ENCODE measurements around the gene CALM1. TPM values are rescaled to one million over a fixed set of nuclear protein-coding genes. Genes with fewer than 3 reads are reported as not detected.

CALM1 gene
- total and polyA plus RNA-seq, 2 donors (not counting 3 experiments of a cell fraction or from before 2014, with no cell fraction given) = 476 to 731 TPM

DNA sequence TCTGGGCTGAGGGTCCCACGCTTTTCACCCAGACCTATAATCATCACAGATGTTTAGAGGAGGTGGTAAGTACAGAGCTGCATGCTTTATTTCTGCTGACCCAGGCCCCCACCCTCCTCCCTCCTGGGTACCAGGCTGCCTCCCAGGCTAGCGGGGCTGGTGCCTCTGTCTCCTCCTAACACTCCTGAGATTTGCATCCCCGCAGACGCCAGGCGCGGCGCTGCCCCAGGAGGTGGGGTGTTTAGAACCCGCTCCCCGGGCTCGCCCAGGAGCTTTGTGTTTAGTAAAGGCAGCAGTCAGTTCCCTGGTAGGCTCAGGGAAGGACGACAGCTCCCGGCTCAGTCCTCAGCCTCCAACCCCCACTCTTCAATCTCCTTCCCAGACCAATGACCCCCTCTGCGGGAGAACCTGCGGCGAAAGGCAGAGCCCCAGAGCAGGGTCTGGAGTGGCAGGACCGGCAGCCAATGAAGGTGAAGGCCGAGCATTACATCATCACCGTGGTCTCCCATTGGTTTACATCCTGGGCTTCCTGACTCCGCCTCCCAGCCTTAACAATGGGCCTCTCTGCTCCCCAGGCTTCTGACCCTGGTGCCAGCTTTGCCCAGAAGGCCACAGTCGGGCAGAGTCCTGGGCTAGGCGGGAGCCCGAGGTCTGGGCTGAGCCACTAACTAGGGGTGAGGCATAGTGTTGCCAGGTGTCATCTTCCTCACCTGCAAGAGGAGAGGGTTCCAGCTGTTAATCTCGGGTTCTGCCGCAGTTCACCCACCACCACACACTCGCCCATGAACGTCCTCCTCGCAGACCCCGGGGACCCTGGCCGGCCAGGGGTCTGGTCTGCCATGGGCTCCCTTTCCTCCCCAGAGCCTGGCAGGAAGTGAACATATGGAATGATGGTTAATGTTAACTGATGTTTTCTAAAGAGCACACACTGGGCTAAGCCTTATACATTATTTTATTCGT, 57.5 kb downstream of the CALM1 start:
- H3K27me3 ChIP-seq (ENCODE audit: control insufficient read depth in 2 of 2, insufficient read depth in 2 of 2, low read length in 2 of 2) = peaks cover 0 to 1% of the 10 kb centered on the region in 2 experiments
- intact Hi-C loops (cut with micrococcal nuclease) = loop anchor here (1.0 kb wide), 3 partner anchors 35 to 55 kb away; no protein-coding TSS in a partner anchor
- H2AFZ ChIP-seq (ENCODE audit: low read depth, low read length) = peak overlapping the region; percentile 14
- H3K27ac ChIP-seq (ENCODE audit: insufficient read depth, low read depth, low read length) = no peak overlapping the region
- no peaks in the 10 kb centered on the region for H4K20me1 ChIP-seq (replicated peaks; ENCODE audit: control insufficient read depth, extremely low read depth, insufficient read depth, low read length)
- peak overlapping the region; percentile 5 for H3K9ac ChIP-seq (replicated peaks; ENCODE audit: extremely low read depth, insufficient read depth, low read length)
- DNase-seq (ENCODE audit: low read depth, low spot score) (peak; percentile 95), FAIRE-seq (peak; percentile 99)
- ChIA-PET POLR2A (interaction anchor here (1.2 kb wide), 1 partner anchor 57 kb away, joined by 7 read pairs; no protein-coding TSS in a partner anchor), CTCF (interaction anchor here (0.6 to 1.4 kb wide), 6 partner anchors 9 to 55 kb away, joined by 3 to 8 read pairs (median 3); no protein-coding TSS in a partner anchor)
- H3K4me3 ChIP-seq (replicated peaks in 1 of 3; ENCODE audit: insufficient read depth in 1 of 3, low read depth in 1 of 3, low read length in 3 of 3) = peak overlapping the region in 1 of 3 experiments; percentile 12
- H3K36me3 ChIP-seq (ENCODE audit: control insufficient read depth in 2 of 2, extremely low read depth in 1 of 2, insufficient read depth in 2 of 2, low read length in 2 of 2) = no peaks in the 10 kb centered on the region
- BruUV-seq (replicated peaks) = TSS peak; percentile 97
- no peaks in the 10 kb centered on the region for H3K9me1 ChIP-seq (replicated peaks; ENCODE audit: control insufficient read depth, extremely low read depth, insufficient read depth, low read length)
- H3K79me2 ChIP-seq (ENCODE audit: control insufficient read depth, insufficient read depth, low read length) = no peaks in the 10 kb centered on the region
- peak overlapping the region; percentile 12 for H3K4me2 ChIP-seq (ENCODE audit: insufficient read depth, low read length)
- dilution Hi-C loops (cut with MboI; ENCODE audit: extremely low pct_ligation_motif_present, low sequenced_read_pairs) = no loop called here
- TF ChIP-seq CTCF (IDR thresholded peaks at IDR 0.05; ENCODE audit: extremely low read depth in 1 of 2, insufficient read depth in 1 of 2, low read depth in 1 of 2, low read length in 2 of 2) = peak in 1 of 2 donors; percentile 4
- TF ChIP-seq, protein P1, sequence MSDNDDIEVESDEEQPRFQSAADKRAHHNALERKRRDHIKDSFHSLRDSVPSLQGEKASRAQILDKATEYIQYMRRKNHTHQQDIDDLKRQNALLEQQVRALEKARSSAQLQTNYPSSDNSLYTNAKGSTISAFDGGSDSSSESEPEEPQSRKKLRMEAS (IDR thresholded peaks at IDR 0.05; ENCODE audit: insufficient read depth, insufficient read length) = no peak
- peak; percentile 12 for TF ChIP-seq JUN (IDR thresholded peaks at IDR 0.05; ENCODE audit: borderline replicate concordance, insufficient read depth, insufficient read length, low read depth)
- peak; percentile 27 for TF ChIP-seq POLR2A (IDR thresholded peaks at IDR 0.05; ENCODE audit: low read depth, low read length)
- H3K4me1 ChIP-seq (ENCODE audit: control insufficient read depth, extremely low read depth, insufficient read depth, low read length) = peaks cover 3% of the 10 kb centered on the region
- H3K9me3 ChIP-seq (replicated peaks; ENCODE audit: control insufficient read depth, insufficient read depth, low read length) = no peaks in the 10 kb centered on the region
